Thyroid gland (tissue), 4 donors: ENCODE results near the gene TLE5.

Source experiments
- POLR2A ChIP-seq, 2 donors: fragments of 450-650 bp; IDR thresholded peaks; one replicate each; pipeline ENCODE4 v1.6.1; 2017; ENCODE audit warnings: antibody characterized with exemption in 2 of 2, mild to moderate bottlenecking in 2 of 2, moderate library complexity in 1 of 2
- TF ChIP-seq, protein P1 (sequence below), 6 experiments: fragments of 200-600 bp in 3 of 6; fragments of 450-650 bp in 3 of 6; sonication (generic) in 3 of 6; IDR thresholded peaks; one replicate each; pipeline ENCODE4 v1.5.1; 2016 to 2019; ENCODE audit warnings: antibody characterized with exemption in 6 of 6, mild to moderate bottlenecking in 2 of 6, inconsistent platforms in 1 of 6, moderate library complexity in 1 of 6

DNA sequence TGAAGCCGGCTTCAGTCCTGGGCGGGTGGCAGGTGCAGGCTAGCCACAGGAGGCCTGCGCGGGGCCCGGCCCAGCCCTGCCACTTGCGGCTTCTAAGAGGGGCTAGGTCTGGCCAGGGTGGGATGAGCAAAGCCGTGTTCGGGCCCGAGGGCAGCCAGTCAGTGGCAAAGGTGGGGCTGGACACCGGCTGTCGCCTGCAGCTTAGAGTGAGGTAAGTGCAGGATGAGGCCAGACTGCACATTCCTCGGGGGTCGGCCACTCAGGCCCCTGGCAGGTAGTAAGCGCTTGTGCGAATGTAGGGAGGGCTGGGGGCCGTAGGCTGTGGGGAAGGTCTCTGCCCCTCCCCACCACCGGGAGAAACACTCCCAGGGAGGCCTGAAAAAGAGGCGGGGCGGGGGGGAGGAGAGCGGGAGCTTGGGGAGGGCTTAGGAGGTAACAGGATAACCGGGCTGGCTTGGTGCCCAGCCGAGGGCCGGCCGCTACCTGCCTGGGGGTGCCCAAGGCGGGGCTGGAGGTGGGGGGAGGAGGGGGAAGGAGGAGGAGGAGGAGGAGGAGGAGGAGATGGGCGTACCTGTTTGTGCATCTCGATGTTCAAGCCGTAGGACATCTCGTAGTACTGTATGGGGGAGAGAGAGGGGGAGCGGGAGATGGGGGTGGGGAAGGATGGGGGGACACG is 6.4 kb downstream of the TLE5 start:
- TF ChIP-seq, protein P1, sequence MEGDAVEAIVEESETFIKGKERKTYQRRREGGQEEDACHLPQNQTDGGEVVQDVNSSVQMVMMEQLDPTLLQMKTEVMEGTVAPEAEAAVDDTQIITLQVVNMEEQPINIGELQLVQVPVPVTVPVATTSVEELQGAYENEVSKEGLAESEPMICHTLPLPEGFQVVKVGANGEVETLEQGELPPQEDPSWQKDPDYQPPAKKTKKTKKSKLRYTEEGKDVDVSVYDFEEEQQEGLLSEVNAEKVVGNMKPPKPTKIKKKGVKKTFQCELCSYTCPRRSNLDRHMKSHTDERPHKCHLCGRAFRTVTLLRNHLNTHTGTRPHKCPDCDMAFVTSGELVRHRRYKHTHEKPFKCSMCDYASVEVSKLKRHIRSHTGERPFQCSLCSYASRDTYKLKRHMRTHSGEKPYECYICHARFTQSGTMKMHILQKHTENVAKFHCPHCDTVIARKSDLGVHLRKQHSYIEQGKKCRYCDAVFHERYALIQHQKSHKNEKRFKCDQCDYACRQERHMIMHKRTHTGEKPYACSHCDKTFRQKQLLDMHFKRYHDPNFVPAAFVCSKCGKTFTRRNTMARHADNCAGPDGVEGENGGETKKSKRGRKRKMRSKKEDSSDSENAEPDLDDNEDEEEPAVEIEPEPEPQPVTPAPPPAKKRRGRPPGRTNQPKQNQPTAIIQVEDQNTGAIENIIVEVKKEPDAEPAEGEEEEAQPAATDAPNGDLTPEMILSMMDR (IDR thresholded peaks at IDR 0.05), result no peak
- TF ChIP-seq POLR2A (IDR thresholded peaks at IDR 0.05), result no peak
